Suprapubic skin (tissue), 4 donors: ENCODE results near the gene AFF1.

ENCODE experiments used
- CTCF ChIP-seq, 2 donors: fragments of 200-600 bp in 1 of 2; fragments of 450-650 bp in 1 of 2; sonication (generic) in 1 of 2; IDR thresholded peaks; one replicate each; pipeline ENCODE4 v1.5.1; 2016 to 2019; ENCODE audit warnings: antibody characterized with exemption in 2 of 2, mild to moderate bottlenecking in 1 of 2, moderate library complexity in 1 of 2
- EP300 ChIP-seq: sonication (generic); formaldehyde crosslinking; IDR thresholded peaks from one replicate; pipeline ENCODE4 v1.6.1; 2017; ENCODE audit warnings: antibody characterized with exemption
- POLR2A ChIP-seq, 2 donors: fragments of 450-650 bp; IDR thresholded peaks; one replicate each; pipeline ENCODE4 v1.6.1; 2017; ENCODE audit warnings: antibody characterized with exemption in 2 of 2, mild to moderate bottlenecking in 2 of 2, moderate library complexity in 2 of 2
- POLR2AphosphoS5 ChIP-seq, 3 donors: sonication (generic); formaldehyde crosslinking; IDR thresholded peaks; one replicate each; pipeline ENCODE4 v1.6.1; 2017; ENCODE audit warnings: antibody characterized with exemption in 3 of 3

DNA sequence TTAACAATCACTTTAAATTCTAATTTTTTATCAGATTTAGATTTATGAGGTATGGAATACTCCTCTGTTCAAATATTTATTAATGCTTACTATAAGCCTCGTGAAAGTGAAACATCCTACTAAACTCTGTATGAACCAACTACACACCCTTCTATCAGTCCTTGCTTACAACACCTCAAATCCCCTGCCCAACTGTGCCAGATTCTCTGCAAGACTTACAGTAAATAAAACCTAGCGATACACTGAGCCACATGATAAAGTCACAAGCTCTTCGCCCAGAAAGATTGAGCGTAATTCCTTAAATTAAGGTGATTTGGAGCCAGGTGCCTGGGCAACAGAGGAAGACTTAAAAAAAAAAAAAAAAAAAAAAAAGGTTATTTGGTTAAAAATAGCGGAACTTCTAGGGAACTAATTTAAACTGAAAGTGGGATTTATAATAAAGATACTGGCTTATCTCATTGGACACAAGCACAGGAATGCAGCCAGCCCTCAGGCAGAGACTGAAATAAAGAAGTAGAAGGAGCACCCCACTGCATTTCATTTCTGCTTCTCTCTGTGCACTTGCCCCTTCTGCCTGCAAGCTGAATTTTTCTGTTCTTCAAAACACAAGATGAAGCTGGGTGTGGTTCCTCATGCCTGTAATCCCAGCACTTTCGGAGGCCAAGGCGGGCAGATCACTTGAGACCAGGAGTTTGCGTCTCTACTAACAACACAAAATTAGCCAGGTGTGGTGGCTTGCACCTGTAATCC is 25.1 kb upstream of the AFF1 start:
- TF ChIP-seq CTCF (IDR thresholded peaks at IDR 0.05) (no peak), POLR2AphosphoS5 (IDR thresholded peaks at IDR 0.05) (no peak), POLR2A (IDR thresholded peaks at IDR 0.05) (no peak), EP300 (no peak)
